A549 (cell line): Measurements from ENCODE around the gene CFLAR. TPM values are rescaled to one million over a fixed set of nuclear protein-coding genes. Genes with fewer than 3 reads are reported as not detected.

ENCODE experiments used
- ATAC-seq, 2 experiments: fragments of 200-7000 bp in 1 of 2; fragments of >200 bp in 1 of 2; cut with Nextera tagmentation in 1 of 2; cut with Tn5 transposase in 1 of 2; 3 replicates each; pipeline versions ENCODE4 v1.8.0 to v1.9.1; 2018 to 2020; ENCODE audit warnings: mild to moderate bottlenecking in 1 of 2, moderate library complexity in 1 of 2
- CTCF ChIA-PET: fragments of 300-600 bp; sonication (Branson Sonifier 250); formaldehyde crosslinking; extraction: SDS; loops from one replicate; lab custom pipeline; 2021; ENCODE audit warnings: antibody characterized with exemption, inconsistent platforms; lab: Yijun Ruan, JAX
- POLR2A ChIA-PET: fragments of 350-600 bp; formaldehyde crosslinking; extraction: SDS; loops from one replicate; lab custom pipeline; 2021; ENCODE audit warnings: antibody characterized with exemption, inconsistent platforms; lab: Yijun Ruan, JAX
- DNase-seq, 2 experiments: peaks; one replicate each; pipeline versions ENCODE4 v3.0.0 to v3.0.0-alpha.2; 2011 to 2016; ENCODE audit warnings: low read depth in 1 of 2, low spot score in 1 of 2
- FAIRE-seq: peaks from 2 replicates; lab custom pipeline; 2011; peaks lifted over from hg19 to GRCh38; lab: Jason Lieb, UNC
- H3K27ac ChIP-seq, 2 experiments: fragments of >200 bp; sonication (Bioruptor Twin); formaldehyde crosslinking; 3 replicates each; pipeline ENCODE4 v1.5.1; 2016 to 2017
- H3K4me1 ChIP-seq: fragments of >200 bp; sonication (Bioruptor Twin); formaldehyde crosslinking; 3 replicates; pipeline ENCODE4 v1.6.1; 2016
- H3K4me2 ChIP-seq: fragments of >200 bp; sonication (Bioruptor Twin); formaldehyde crosslinking; 3 replicates; pipeline ENCODE4 v1.6.1; 2016
- H3K4me3 ChIP-seq: fragments of >200 bp; sonication (Bioruptor Twin); formaldehyde crosslinking; 3 replicates; pipeline ENCODE4 v1.5.1; 2016
- H3K9me3 ChIP-seq: fragments of >200 bp; sonication (Bioruptor Twin); formaldehyde crosslinking; 3 replicates; pipeline ENCODE4 v1.6.1; 2016
- ATOH8 ChIP-seq: fragments of 250-450 bp; sonication (Bioruptor Pico); IDR thresholded peaks from 2 replicates; pipeline ENCODE4 v1.5.0; 2020; ENCODE audit warnings: low read depth, mild to moderate bottlenecking, moderate library complexity
- CEBPB ChIP-seq, 2 experiments: fragments of >200 bp in 1 of 2; sonication (Bioruptor Twin) in 1 of 2; formaldehyde crosslinking in 1 of 2; IDR thresholded peaks; 2 replicates each; pipeline ENCODE4 v1.6.1; 2012 to 2016
- EHMT2 ChIP-seq: fragments of 200-600 bp; sonication (generic); IDR thresholded peaks from 2 replicates; pipeline ENCODE4 v1.6.1; 2016; ENCODE audit warnings: antibody characterized with exemption, low read depth, mild to moderate bottlenecking, moderate library complexity
- FOXS1 ChIP-seq: fragments of 250-450 bp; sonication (Bioruptor Pico); IDR thresholded peaks from 2 replicates; pipeline ENCODE4 v1.5.0; 2020; ENCODE audit warnings: mild to moderate bottlenecking, moderate library complexity
- HEYL ChIP-seq: fragments of 250-450 bp; sonication (Bioruptor Pico); IDR thresholded peaks from 2 replicates; pipeline ENCODE4 v1.8.0; 2021; ENCODE audit warnings: mild to moderate bottlenecking, moderate library complexity
- HMGXB4 ChIP-seq: fragments of 250-450 bp; sonication (Bioruptor Pico); IDR thresholded peaks from 2 replicates; pipeline ENCODE4 v1.5.0; 2021; ENCODE audit warnings: mild to moderate bottlenecking, moderate library complexity, borderline replicate concordance
- HOXA7 ChIP-seq: fragments of 250-450 bp; sonication (Bioruptor Pico); IDR thresholded peaks from 2 replicates; pipeline ENCODE4 v1.5.0; 2020; ENCODE audit warnings: mild to moderate bottlenecking, moderate library complexity
- HOXB5 ChIP-seq: fragments of 250-450 bp; sonication (Bioruptor Pico); IDR thresholded peaks from 2 replicates; pipeline ENCODE4 v1.5.0; 2020; ENCODE audit warnings: mild to moderate bottlenecking, moderate library complexity
- JUNB ChIP-seq: fragments of >200 bp; sonication (Bioruptor Twin); formaldehyde crosslinking; IDR thresholded peaks from 2 replicates; pipeline ENCODE4 v1.6.1; 2016
- KDM1A ChIP-seq: fragments of 200-600 bp; sonication (generic); IDR thresholded peaks from 2 replicates; pipeline ENCODE4 v1.6.1; 2016; ENCODE audit warnings: low read depth, mild to moderate bottlenecking
- KDM5A ChIP-seq: fragments of 200-600 bp; sonication (generic); IDR thresholded peaks from 2 replicates; pipeline ENCODE4 v1.6.1; 2016; ENCODE audit warnings: antibody characterized with exemption, mild to moderate bottlenecking
- MYC ChIP-seq: IDR thresholded peaks from 2 replicates; pipeline ENCODE4 v1.6.1; 2012; ENCODE audit warnings: mild to moderate bottlenecking, inconsistent platforms, low read length, improper control_type of control experiment, borderline replicate concordance
- POLR2A ChIP-seq: IDR thresholded peaks from 2 replicates; pipeline ENCODE4 v1.6.1; 2012; ENCODE audit warnings: mild to moderate bottlenecking, low read length
- RCOR1 ChIP-seq: fragments of 150-350 bp; IDR thresholded peaks from 2 replicates; pipeline ENCODE4 v1.6.1; 2014; ENCODE audit warnings: antibody characterized with exemption, low read length, low read depth
- RNF2 ChIP-seq: fragments of 200-600 bp; sonication (generic); IDR thresholded peaks from 2 replicates; pipeline ENCODE4 v1.6.1; 2016; ENCODE audit warnings: low read depth, mild to moderate bottlenecking, antibody characterized with exemption, moderate library complexity, borderline replicate concordance
- TP53 ChIP-seq: fragments of 250-450 bp; sonication (Bioruptor Pico); IDR thresholded peaks from 2 replicates; pipeline ENCODE4 v1.5.0; 2021; ENCODE audit warnings: mild to moderate bottlenecking, moderate library complexity
- ZSCAN20 ChIP-seq: fragments of 250-450 bp; sonication (Bioruptor Pico); IDR thresholded peaks from 2 replicates; pipeline ENCODE4 v1.8.0; 2022; ENCODE audit warnings: mild to moderate bottlenecking, moderate library complexity
- WGBS: methylation state at CpG from one replicate; pipeline ENCODE4 v1.1.6; 2017; ENCODE audit errors: missing lambda C conversion rate; 5-methylcytosine and 5-hydroxymethylcytosine counted together
- polyA plus RNA-seq, 4 experiments: library from polyadenylated mRNA; depleted of rRNA in 3 of 4; stranded (reverse); fragments of >200 nt; fragmentation: RNase III in 1 of 4; extraction: RNeasy Plus Mini Kit Qiagen cat#74134 plus additional on column Dnase treatment in 1 of 4; gene quantifications; 2 replicates in 3 of 4; 3 replicates in 1 of 4; pipeline ENCODE4 v1.2.3, GENCODE V29; 2011 to 2017
- TF ChIP-seq, protein P1 (sequence below): IDR thresholded peaks from 2 replicates; pipeline ENCODE4 v1.6.1; 2012
- TF ChIP-seq, protein P2 (sequence below): fragments of >200 bp; sonication (Bioruptor Twin); formaldehyde crosslinking; IDR thresholded peaks from 3 replicates; pipeline ENCODE4 v1.6.1; 2016
- TF ChIP-seq, protein P3 (sequence below): fragments of 450-650 bp; IDR thresholded peaks from 2 replicates; pipeline ENCODE4 v1.6.1; 2014; ENCODE audit warnings: antibody characterized with exemption

The CFLAR gene
- polyA plus RNA-seq, 2 of the 4 experiments (the other 2 are of a cell fraction), result 56.5 to 89.4 TPM

GRCh38 chr2:201196003-201196402, 80.0 kb downstream of the CFLAR start:
- POLR2A ChIA-PET, result no interaction called here
- no peak for FAIRE-seq

DNA sequence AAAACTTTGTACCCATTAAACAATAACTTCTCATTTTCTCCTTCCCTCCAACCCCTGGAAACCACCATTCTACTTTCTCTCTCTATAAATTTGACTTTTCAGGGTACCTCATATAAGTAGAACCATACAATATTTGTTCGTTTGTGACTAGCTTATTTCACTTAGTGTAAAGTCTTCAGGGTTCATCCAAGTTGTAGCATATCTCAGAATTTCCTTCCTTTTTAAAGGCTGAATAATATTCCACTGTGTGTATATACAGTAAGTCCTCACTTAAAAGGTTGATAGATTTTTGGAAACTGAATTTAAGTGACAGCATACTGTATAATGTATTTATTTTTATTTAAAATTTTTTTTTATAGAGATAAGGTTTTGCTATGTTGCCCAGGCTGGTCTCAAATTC, 80.8 kb downstream of the CFLAR start:
- no peaks in the 10 kb centered on the region for H3K9me3 ChIP-seq
- H3K4me1 ChIP-seq, result no peaks in the 10 kb centered on the region
- ATAC-seq (no peak), DNase-seq (no peak), FAIRE-seq (peak; percentile 18)
- no peak overlapping the region for H3K4me3 ChIP-seq
- 25% methylated on average over 1 of the region's 1 CpG for WGBS
- TF ChIP-seq, protein P1, sequence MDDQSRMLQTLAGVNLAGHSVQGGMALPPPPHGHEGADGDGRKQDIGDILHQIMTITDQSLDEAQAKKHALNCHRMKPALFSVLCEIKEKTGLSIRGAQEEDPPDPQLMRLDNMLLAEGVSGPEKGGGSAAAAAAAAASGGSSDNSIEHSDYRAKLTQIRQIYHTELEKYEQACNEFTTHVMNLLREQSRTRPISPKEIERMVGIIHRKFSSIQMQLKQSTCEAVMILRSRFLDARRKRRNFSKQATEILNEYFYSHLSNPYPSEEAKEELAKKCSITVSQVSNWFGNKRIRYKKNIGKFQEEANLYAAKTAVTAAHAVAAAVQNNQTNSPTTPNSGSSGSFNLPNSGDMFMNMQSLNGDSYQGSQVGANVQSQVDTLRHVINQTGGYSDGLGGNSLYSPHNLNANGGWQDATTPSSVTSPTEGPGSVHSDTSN, result no peak
- TF ChIP-seq KDM5A (no peak), HMGXB4 (no peak), ATOH8 (no peak), HEYL (CRISPR knock-in tag) (no peak), FOXS1 (CRISPR knock-in tag) (no peak), POLR2A (no peak), JUNB (no peak), ZSCAN20 (CRISPR knock-in tag) (no peak), HOXB5 (CRISPR knock-in tag) (no peak), EHMT2 (no peak), CEBPB (IDR thresholded peaks at IDR 0.05) (no peak), MYC (no peak), RNF2 (no peak), TP53 (CRISPR knock-in tag) (no peak)
- TF ChIP-seq, protein P2, sequence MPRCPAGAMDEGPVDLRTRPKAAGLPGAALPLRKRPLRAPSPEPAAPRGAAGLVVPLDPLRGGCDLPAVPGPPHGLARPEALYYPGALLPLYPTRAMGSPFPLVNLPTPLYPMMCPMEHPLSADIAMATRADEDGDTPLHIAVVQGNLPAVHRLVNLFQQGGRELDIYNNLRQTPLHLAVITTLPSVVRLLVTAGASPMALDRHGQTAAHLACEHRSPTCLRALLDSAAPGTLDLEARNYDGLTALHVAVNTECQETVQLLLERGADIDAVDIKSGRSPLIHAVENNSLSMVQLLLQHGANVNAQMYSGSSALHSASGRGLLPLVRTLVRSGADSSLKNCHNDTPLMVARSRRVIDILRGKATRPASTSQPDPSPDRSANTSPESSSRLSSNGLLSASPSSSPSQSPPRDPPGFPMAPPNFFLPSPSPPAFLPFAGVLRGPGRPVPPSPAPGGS, result no peak
- ChIA-PET CTCF (interaction anchor here (2.5 to 3.7 kb wide), 3 partner anchors 14 to 35 kb away, joined by 10 to 19 read pairs (median 16); partner anchors contain the start of gene CASP10), POLR2A (no interaction called here)
- no peak overlapping the region for H3K27ac ChIP-seq
- H3K4me2 ChIP-seq, result no peak overlapping the region

More at GRCh38 chr2:201196003-201196402, 80.0 kb downstream of the CFLAR start:
- Histone ChIP-seq H3K4me3 (no peak overlapping the region), H3K4me1 (no peaks in the 10 kb centered on the region), H3K4me2 (no peak overlapping the region), H3K9me3 (no peaks in the 10 kb centered on the region), H3K27ac (no peak overlapping the region)
- TF ChIP-seq HEYL (CRISPR knock-in tag), result no peak
- TF ChIP-seq, protein P1, result no peak
- no peak for TF ChIP-seq KDM1A
- no peak for TF ChIP-seq HOXA7 (CRISPR knock-in tag)
- TF ChIP-seq RCOR1, result no peak
- TF ChIP-seq, protein P3, sequence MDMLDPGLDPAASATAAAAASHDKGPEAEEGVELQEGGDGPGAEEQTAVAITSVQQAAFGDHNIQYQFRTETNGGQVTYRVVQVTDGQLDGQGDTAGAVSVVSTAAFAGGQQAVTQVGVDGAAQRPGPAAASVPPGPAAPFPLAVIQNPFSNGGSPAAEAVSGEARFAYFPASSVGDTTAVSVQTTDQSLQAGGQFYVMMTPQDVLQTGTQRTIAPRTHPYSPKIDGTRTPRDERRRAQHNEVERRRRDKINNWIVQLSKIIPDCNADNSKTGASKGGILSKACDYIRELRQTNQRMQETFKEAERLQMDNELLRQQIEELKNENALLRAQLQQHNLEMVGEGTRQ, result no peak
- no peak for TF ChIP-seq ATOH8
- ATAC-seq, result no peak
- CTCF ChIA-PET, result interaction anchor here (0.7 to 3.7 kb wide), 6 partner anchors 10 to 36 kb away, joined by 3 to 19 read pairs (median 10); partner anchors contain the start of gene CASP10
- 81% methylated on average over 3 of the region's 3 CpGs for WGBS
- DNase-seq, result no peak
